ENCODE measurements around the gene DTX4. TPM values are rescaled to one million over a fixed set of nuclear protein-coding genes. Genes with fewer than 3 reads are reported as not detected.
A peak's percentile ranks its signal among the peaks of the same experiment; 100 is the strongest.

DTX4 gene
- polyA plus RNA-seq, 1 donor: 43.9 TPM

DNA sequence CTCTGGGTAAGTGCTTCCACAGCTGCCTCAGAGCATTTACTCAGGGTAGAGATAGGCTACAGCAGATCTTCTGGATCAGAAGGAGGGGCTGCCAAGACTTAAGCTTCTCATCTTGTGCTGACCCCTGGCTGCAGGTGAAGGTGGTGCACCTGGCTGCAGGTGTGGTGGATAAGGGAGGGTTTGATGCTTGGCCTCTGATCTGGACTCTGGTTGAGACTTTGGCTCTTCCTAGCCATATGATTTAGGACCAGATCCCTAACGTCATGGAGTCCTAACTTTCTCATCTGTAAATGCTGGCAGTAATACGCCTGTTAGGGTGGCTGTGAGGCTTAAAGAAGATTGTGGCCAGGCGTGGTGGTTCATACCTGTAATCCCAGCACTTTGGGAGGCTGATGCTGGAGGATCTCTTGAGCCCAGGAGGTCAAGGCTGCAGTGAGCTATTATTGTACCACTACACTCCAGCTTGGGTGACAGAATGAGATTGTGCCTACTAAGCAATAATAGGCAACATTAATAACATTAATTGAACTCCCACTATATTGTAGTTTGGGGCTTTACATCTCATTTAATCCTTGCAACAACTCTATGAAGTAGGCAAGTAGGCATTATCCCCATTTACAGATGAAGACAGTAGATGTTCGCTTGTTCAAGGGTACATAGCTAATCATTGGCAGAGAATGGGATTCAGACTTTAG is 10.7 kb downstream of the DTX4 start:
- peaks cover 55% of the 10 kb centered on the region for H3K36me3 ChIP-seq (ENCODE audit: control insufficient read depth, insufficient read depth, low read length)
- no CpG with 5 or more reads among the region's 4 CpGs for WGBS (ENCODE audit: insufficient coverage, low lambda C conversion rate)
- no peaks in the 10 kb centered on the region for H3K27me3 ChIP-seq (ENCODE audit: control insufficient read depth, insufficient read depth, low read length)
- H3K9me3 ChIP-seq (ENCODE audit: control insufficient read depth, low read depth, low read length): peaks cover 5% of the 10 kb centered on the region
- peak overlapping the region; percentile 45 for H3K27ac ChIP-seq (ENCODE audit: low read length)
- H3K4me3 ChIP-seq (ENCODE audit: low read length): no peak overlapping the region
- peak; percentile 84 to 88 for DNase-seq
- H3K4me1 ChIP-seq (ENCODE audit: control insufficient read depth, insufficient read depth, low read length): peaks cover 56% of the 10 kb centered on the region

GRCh38 chr11:59183771-59184170 is 11.8 kb downstream of the DTX4 start:
- H3K9me3 ChIP-seq (ENCODE audit: control insufficient read depth, low read depth, low read length): peaks cover 5% of the 10 kb centered on the region
- peak overlapping the region; percentile 93 for H3K27ac ChIP-seq (ENCODE audit: low read length)
- no CpG with 5 or more reads among the region's 1 CpG for WGBS (ENCODE audit: insufficient coverage, low lambda C conversion rate)
- H3K4me1 ChIP-seq (ENCODE audit: control insufficient read depth, insufficient read depth, low read length): peaks cover 65% of the 10 kb centered on the region
- H3K27me3 ChIP-seq (ENCODE audit: control insufficient read depth, insufficient read depth, low read length): no peaks in the 10 kb centered on the region
- peaks cover 58% of the 10 kb centered on the region for H3K36me3 ChIP-seq (ENCODE audit: control insufficient read depth, insufficient read depth, low read length)
- H3K4me3 ChIP-seq (ENCODE audit: low read length): no peak overlapping the region
- no peak for DNase-seq

- no peak for DNase-seq
- Histone ChIP-seq H3K27ac (ENCODE audit: low read length) (peak overlapping the region; percentile 93), H3K4me1 (ENCODE audit: control insufficient read depth, insufficient read depth, low read length) (peaks cover 69% of the 10 kb centered on the region), H3K9me3 (ENCODE audit: control insufficient read depth, low read depth, low read length) (peaks cover under 1% of the 10 kb centered on the region), H3K36me3 (ENCODE audit: control insufficient read depth, insufficient read depth, low read length) (peaks cover 65% of the 10 kb centered on the region), H3K4me3 (ENCODE audit: low read length) (no peak overlapping the region), H3K27me3 (ENCODE audit: control insufficient read depth, insufficient read depth, low read length) (no peaks in the 10 kb centered on the region)
- 22% methylated on average over 3 of the region's 9 CpGs for WGBS (ENCODE audit: insufficient coverage, low lambda C conversion rate)
Observed at GRCh38 chr11:59184691-59185339, 12.9 kb downstream of the DTX4 start.

GRCh38 chr11:59185386-59185945 is 13.5 kb downstream of the DTX4 start:
- peak; percentile 58 to 73 for DNase-seq
- Histone ChIP-seq H3K27me3 (ENCODE audit: control insufficient read depth, insufficient read depth, low read length) (no peaks in the 10 kb centered on the region), H3K4me3 (ENCODE audit: low read length) (peak overlapping the region; percentile 14), H3K36me3 (ENCODE audit: control insufficient read depth, insufficient read depth, low read length) (peaks cover 71% of the 10 kb centered on the region), H3K9me3 (ENCODE audit: control insufficient read depth, low read depth, low read length) (no peaks in the 10 kb centered on the region), H3K27ac (ENCODE audit: low read length) (peak overlapping the region; percentile 93), H3K4me1 (ENCODE audit: control insufficient read depth, insufficient read depth, low read length) (peaks cover 75% of the 10 kb centered on the region)
- no CpG with 5 or more reads among the region's 5 CpGs for WGBS (ENCODE audit: insufficient coverage, low lambda C conversion rate)

DNA sequence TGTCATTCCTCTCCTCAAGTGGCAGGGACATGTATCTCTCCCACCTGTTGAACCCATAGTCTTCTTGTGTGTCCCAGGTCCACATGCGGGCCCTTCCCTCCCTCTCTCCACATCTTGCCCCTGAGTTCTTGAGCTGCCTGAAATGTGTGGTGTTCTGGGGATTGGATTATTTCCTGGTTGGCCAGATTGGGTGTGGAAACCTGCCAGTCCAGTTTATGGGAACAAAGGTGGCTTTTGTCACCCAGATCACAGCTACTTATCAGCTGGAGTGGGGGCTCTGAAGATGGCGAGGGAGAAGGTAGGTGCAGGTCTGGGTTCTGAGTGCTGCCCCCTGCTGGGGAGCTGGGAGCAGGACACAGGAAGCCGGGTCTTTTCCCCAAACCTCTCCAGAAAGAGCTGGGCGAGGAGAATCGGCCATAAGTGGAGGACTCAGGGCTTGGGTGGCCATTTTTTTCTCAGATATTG is 14.2 kb downstream of the DTX4 start:
- H3K27ac ChIP-seq (ENCODE audit: low read length): peak overlapping the region; percentile 93

GRCh38 chr11:59187035-59187434 is 15.1 kb downstream of the DTX4 start:
- Histone ChIP-seq H3K9me3 (ENCODE audit: control insufficient read depth, low read depth, low read length) (no peaks in the 10 kb centered on the region), H3K27ac (ENCODE audit: low read length) (peak overlapping the region; percentile 93), H3K4me1 (ENCODE audit: control insufficient read depth, insufficient read depth, low read length) (peaks cover 85% of the 10 kb centered on the region), H3K36me3 (ENCODE audit: control insufficient read depth, insufficient read depth, low read length) (peaks cover 76% of the 10 kb centered on the region), H3K4me3 (ENCODE audit: low read length) (no peak overlapping the region), H3K27me3 (ENCODE audit: control insufficient read depth, insufficient read depth, low read length) (no peaks in the 10 kb centered on the region)
- no CpG with 5 or more reads among the region's 3 CpGs for WGBS (ENCODE audit: insufficient coverage, low lambda C conversion rate)
- DNase-seq: no peak

More for the DNA sequence above, 14.2 kb downstream of the DTX4 start:
- peak; percentile 94 to 98 for DNase-seq
- H3K36me3 ChIP-seq (ENCODE audit: control insufficient read depth, insufficient read depth, low read length): peaks cover 75% of the 10 kb centered on the region
- no peaks in the 10 kb centered on the region for H3K9me3 ChIP-seq (ENCODE audit: control insufficient read depth, low read depth, low read length)
- peak overlapping the region; percentile 14 for H3K4me3 ChIP-seq (ENCODE audit: low read length)
- H3K27me3 ChIP-seq (ENCODE audit: control insufficient read depth, insufficient read depth, low read length): no peaks in the 10 kb centered on the region
- H3K4me1 ChIP-seq (ENCODE audit: control insufficient read depth, insufficient read depth, low read length): peaks cover 82% of the 10 kb centered on the region
- WGBS (ENCODE audit: insufficient coverage, low lambda C conversion rate): no CpG with 5 or more reads among the region's 5 CpGs

GRCh38 chr11:59187587-59187986 is 15.7 kb downstream of the DTX4 start:
- peak overlapping the region; percentile 93 for H3K27ac ChIP-seq (ENCODE audit: low read length)
- no peak overlapping the region for H3K4me3 ChIP-seq (ENCODE audit: low read length)
- H3K9me3 ChIP-seq (ENCODE audit: control insufficient read depth, low read depth, low read length): no peaks in the 10 kb centered on the region
- DNase-seq: peak; percentile 66 to 69
- H3K4me1 ChIP-seq (ENCODE audit: control insufficient read depth, insufficient read depth, low read length): peaks cover 80% of the 10 kb centered on the region
- no peaks in the 10 kb centered on the region for H3K27me3 ChIP-seq (ENCODE audit: control insufficient read depth, insufficient read depth, low read length)
- H3K36me3 ChIP-seq (ENCODE audit: control insufficient read depth, insufficient read depth, low read length): peaks cover 76% of the 10 kb centered on the region
- no CpG with 5 or more reads among the region's 6 CpGs for WGBS (ENCODE audit: insufficient coverage, low lambda C conversion rate)

- Histone ChIP-seq H3K9me3 (ENCODE audit: control insufficient read depth, low read depth, low read length) (no peaks in the 10 kb centered on the region), H3K27ac (ENCODE audit: low read length) (no peak overlapping the region), H3K4me3 (ENCODE audit: low read length) (no peak overlapping the region), H3K4me1 (ENCODE audit: control insufficient read depth, insufficient read depth, low read length) (peaks cover 67% of the 10 kb centered on the region), H3K27me3 (ENCODE audit: control insufficient read depth, insufficient read depth, low read length) (no peaks in the 10 kb centered on the region), H3K36me3 (ENCODE audit: control insufficient read depth, insufficient read depth, low read length) (peaks cover 75% of the 10 kb centered on the region)
- no CpG with 5 or more reads among the region's 4 CpGs for WGBS (ENCODE audit: insufficient coverage, low lambda C conversion rate)
- no peak for DNase-seq
Observed at GRCh38 chr11:59188954-59189353, 17.0 kb downstream of the DTX4 start.

DNA sequence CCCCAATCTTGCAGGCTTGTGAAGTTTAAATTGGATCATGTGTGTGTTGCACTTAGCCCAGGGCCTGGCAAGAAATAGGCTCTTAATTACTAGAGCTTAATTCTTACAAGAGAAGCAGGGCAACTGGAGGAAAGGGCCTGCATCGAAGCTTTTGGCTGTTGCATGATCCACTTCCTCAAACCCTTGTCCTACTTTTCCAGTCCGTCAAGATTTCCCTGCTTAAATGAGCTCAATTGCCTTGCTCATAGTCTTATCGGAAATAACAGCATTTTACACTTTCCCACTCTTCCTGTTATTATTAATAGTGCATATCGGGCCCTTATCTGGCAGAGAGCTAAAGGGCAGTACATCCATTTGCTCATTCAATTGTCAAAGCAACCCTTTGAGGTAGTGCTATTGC is 18.1 kb downstream of the DTX4 start:
- Histone ChIP-seq H3K4me1 (ENCODE audit: control insufficient read depth, insufficient read depth, low read length) (peaks cover 56% of the 10 kb centered on the region), H3K4me3 (ENCODE audit: low read length) (no peak overlapping the region), H3K27ac (ENCODE audit: low read length) (peak overlapping the region; percentile 14), H3K9me3 (ENCODE audit: control insufficient read depth, low read depth, low read length) (no peaks in the 10 kb centered on the region), H3K36me3 (ENCODE audit: control insufficient read depth, insufficient read depth, low read length) (peaks cover 79% of the 10 kb centered on the region), H3K27me3 (ENCODE audit: control insufficient read depth, insufficient read depth, low read length) (no peaks in the 10 kb centered on the region)
- peak in 1 of 2 donors; percentile 53 for DNase-seq
- WGBS (ENCODE audit: insufficient coverage, low lambda C conversion rate): no CpG with 5 or more reads among the region's 4 CpGs

DNA sequence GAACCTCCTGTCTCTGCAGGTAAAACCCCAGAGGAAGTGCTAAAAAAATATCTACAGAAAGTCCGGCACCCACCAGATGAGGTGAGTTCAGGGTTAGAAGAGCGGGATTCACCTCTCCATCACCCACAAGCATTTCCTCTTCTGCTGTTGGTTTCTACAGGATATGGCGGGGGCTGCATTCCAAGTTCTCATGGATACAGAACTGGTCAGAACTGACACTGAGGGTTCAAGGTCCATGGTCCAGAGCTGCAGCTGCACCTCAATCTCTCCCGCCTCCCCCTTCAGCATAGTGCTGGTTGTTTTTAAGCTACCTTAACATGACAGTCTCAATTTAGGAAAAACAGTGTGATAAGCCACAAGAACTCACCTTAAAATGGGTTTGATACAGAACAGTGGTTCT is 19.2 kb downstream of the DTX4 start:
- H3K4me1 ChIP-seq (ENCODE audit: control insufficient read depth, insufficient read depth, low read length): peaks cover 45% of the 10 kb centered on the region
- WGBS (ENCODE audit: insufficient coverage, low lambda C conversion rate): no CpG with 5 or more reads among the region's 4 CpGs
- H3K36me3 ChIP-seq (ENCODE audit: control insufficient read depth, insufficient read depth, low read length): peaks cover 90% of the 10 kb centered on the region
- H3K27me3 ChIP-seq (ENCODE audit: control insufficient read depth, insufficient read depth, low read length): no peaks in the 10 kb centered on the region
- DNase-seq: peak; percentile 54 to 76
- H3K9me3 ChIP-seq (ENCODE audit: control insufficient read depth, low read depth, low read length): no peaks in the 10 kb centered on the region
- no peak overlapping the region for H3K4me3 ChIP-seq (ENCODE audit: low read length)
- peak overlapping the region; percentile 70 for H3K27ac ChIP-seq (ENCODE audit: low read length)
